ENCODE data around the gene GNL2. TPM values are rescaled to one million over a fixed set of nuclear protein-coding genes. Genes with fewer than 3 reads are reported as not detected.

Gene GNL2
- total RNA-seq, 1 donor from 2014 or later, result 17.0 TPM

DNA sequence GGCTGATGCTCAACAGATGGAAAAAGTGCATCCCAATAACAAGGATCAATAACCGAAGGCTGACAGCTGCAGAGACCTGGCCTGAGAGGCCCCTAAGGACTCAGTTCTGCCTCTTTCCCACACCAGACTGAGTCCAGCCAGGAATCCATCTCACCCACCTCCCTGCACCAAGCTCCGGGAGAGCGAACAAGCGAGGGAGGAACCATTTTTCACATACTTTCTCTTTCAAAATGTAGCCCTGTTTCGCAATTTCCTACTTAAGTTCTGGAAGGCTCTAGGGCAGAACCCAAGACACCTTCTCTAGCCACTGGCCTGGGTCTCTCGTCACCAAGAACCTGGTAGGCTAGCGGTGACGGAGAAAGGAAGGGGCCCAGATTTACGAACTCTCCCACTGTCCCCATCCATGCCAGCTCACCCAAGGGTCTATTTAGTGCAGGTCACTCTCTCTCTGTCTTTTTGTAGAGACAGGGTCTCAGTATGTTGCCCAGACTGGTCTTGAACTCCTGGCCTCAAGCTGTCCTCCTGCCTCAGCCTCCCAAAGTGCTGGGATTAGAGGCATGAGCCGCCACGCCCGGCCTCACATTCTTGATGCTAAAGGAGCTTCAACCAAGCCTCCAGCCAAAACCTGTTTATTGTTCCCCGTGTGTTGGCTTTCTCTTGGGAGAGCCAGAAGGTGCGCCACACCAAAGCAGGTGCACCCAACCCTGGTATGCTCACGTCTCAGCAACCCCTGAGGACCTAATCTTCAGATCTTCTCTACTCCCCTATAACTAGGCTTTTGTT lies 10.9 kb upstream of the GNL2 start:
- Histone ChIP-seq H3K4me3 (no peak overlapping the region), H3K9me3 (no peaks in the 10 kb centered on the region), H3K27ac (no peak overlapping the region), H3K36me3 (no peaks in the 10 kb centered on the region), H3K4me1 (no peaks in the 10 kb centered on the region), H3K27me3 (no peaks in the 10 kb centered on the region)
- no peak for DNase-seq (ENCODE audit: low spot score in 2 of 2)
- TF ChIP-seq, protein P1, sequence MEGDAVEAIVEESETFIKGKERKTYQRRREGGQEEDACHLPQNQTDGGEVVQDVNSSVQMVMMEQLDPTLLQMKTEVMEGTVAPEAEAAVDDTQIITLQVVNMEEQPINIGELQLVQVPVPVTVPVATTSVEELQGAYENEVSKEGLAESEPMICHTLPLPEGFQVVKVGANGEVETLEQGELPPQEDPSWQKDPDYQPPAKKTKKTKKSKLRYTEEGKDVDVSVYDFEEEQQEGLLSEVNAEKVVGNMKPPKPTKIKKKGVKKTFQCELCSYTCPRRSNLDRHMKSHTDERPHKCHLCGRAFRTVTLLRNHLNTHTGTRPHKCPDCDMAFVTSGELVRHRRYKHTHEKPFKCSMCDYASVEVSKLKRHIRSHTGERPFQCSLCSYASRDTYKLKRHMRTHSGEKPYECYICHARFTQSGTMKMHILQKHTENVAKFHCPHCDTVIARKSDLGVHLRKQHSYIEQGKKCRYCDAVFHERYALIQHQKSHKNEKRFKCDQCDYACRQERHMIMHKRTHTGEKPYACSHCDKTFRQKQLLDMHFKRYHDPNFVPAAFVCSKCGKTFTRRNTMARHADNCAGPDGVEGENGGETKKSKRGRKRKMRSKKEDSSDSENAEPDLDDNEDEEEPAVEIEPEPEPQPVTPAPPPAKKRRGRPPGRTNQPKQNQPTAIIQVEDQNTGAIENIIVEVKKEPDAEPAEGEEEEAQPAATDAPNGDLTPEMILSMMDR (IDR thresholded peaks at IDR 0.05), result no peak
- intact Hi-C loops (cut with DNase I), result no loop called here

DNA sequence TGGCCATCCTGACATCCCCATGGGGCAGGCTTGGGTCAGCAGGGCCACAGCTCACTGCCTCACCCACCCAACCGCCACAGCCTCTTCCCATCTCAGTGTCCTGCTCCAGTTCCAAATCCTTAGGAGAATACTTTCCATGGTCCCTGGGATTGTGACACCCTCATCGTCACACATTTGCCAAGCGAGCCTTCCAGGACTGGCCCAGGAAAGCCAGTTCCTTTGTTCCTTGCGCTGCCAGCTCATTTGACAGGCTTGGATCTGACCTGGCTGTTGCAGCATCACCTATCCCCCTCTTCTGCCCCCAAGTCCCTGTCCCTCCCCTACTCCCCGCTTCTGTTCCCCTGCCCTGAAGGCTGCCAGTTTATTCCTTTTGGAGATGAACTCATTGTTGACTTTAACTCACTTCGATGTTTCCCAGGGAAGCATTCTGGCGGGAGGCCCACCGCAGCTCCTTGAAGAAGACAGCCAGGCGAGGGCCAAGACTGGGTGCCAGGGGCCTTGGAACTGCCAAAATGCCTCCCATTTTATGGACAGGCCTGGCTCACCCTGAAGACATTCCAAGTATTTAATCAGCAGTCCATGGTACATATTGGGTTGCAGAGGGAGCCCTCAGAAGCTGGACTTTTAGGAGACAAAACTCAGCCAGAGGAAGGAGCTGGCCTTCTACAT lies 10.2 kb upstream of the GNL2 start:
- Histone ChIP-seq H3K4me3 (no peak overlapping the region), H3K27me3 (no peaks in the 10 kb centered on the region), H3K9me3 (no peaks in the 10 kb centered on the region), H3K36me3 (no peaks in the 10 kb centered on the region), H3K4me1 (no peaks in the 10 kb centered on the region), H3K27ac (no peak overlapping the region)
- DNase-seq (ENCODE audit: low spot score in 2 of 2), result no peak
- TF ChIP-seq, protein P1 (IDR thresholded peaks at IDR 0.05), result no peak
- intact Hi-C loops (cut with DNase I), result no loop called here

DNA sequence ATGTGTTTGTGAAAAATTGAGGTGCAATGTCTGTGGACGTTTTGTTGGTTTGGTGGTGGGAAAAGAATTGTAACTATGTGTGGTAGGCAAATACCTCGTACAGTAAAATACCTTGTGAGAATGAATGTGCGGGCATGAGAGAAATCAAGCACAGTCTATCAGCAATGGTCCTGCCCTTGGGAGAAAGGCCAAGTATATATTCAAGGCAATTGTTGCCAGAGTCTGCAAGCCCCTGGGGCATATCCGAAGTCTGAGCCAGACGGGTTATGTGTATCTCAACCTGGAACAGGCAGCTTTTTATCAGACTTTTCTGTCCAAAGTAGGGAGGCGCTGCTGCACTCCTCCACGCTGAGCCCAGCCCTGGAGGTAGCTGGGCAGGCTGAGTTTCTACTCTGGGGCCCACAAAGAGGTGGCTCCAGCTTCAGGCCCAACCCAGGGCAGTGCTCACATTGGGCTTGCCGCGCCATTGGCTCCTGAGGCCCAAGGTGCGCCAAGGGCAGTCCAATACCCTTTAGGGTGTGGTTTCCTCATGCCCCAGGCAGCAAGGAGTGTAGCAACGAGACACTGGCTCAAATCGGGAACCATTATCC lies 9.4 kb upstream of the GNL2 start:
- no peaks in the 10 kb centered on the region for H3K27me3 ChIP-seq
- no peaks in the 10 kb centered on the region for H3K36me3 ChIP-seq
- H3K4me3 ChIP-seq, result no peak overlapping the region
- TF ChIP-seq, protein P1 (IDR thresholded peaks at IDR 0.05), result no peak
- H3K27ac ChIP-seq, result no peak overlapping the region
- H3K9me3 ChIP-seq, result no peaks in the 10 kb centered on the region
- H3K4me1 ChIP-seq, result no peaks in the 10 kb centered on the region
- DNase-seq (ENCODE audit: low spot score in 2 of 2), result no peak
- intact Hi-C loops (cut with DNase I), result no loop called here

DNA sequence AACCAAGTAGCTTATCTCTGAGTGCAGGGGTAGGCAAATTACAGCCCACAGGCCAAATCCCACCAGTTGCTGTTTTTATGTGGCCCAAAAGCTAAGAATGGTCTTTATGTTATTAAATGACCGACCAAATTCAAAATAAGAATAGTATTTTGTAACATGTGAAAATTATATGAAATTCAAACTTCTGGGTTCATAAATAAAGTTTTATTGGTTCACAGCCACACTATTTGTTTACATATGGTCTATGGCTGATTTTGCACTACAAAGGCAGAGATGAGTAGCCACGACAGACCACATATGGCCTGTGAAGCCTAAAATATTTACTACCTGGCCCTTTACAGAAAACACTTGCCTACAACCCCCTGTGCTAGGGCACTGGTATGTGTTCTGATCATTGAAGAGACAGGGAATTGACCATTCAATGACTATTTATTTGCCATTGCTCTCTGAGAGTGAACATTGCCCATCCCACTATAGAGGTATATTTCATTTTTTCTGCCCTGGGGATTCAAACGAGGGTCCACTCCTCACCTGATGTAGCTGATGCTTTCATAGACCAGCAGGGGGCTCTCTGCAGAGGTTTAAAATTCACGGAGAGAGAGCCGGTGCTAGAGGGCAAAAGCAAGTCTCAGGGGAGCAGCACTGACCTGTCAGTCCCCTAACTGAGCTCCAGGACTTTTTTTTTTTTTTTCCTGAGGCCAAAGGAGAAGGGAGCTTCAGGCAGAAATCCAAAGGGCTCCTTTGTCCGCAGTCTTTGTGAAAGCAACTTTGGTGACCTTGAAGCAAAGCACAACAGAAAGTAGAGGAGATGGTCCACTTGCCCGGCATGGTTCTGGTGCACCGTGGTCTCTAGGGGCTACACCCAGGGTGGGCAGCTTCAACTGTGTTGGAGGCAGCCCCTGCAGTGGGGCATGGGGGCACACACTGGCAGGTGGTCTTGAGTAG lies 7.3 kb upstream of the GNL2 start:
- Histone ChIP-seq H3K27ac (no peak overlapping the region), H3K9me3 (no peaks in the 10 kb centered on the region), H3K4me1 (no peaks in the 10 kb centered on the region), H3K36me3 (no peaks in the 10 kb centered on the region), H3K4me3 (no peak overlapping the region), H3K27me3 (no peaks in the 10 kb centered on the region)
- intact Hi-C loops (cut with DNase I), result no loop called here
- DNase-seq (ENCODE audit: low spot score in 2 of 2), result no peak
- TF ChIP-seq, protein P1 (IDR thresholded peaks at IDR 0.05), result peak; percentile 28 to 51 (median 34)

DNA sequence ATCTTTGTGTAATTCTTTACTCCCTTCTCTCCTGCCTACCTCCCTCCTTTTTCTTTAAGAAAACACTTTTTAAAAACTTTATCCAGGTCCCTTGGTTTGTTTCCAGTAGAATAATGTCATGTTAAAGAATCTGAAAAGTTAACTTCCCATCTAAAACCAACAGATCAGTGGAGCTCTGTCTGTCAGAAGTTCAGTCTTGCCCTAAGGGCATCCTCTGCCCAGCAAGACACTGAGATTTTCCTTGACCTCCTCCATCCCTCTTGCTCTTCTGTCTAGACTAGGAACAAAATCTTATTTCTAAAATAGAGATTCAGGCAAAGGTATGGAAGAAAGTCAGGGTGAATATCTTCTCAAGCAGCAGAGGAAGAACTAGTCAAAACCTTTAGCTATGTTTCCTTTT lies 5.7 kb upstream of the GNL2 start:
- no peak overlapping the region for H3K27ac ChIP-seq
- peaks cover 0 to under 1% of the 10 kb centered on the region in 2 donors for H3K4me1 ChIP-seq
- DNase-seq (ENCODE audit: low spot score in 2 of 2), result no peak
- H3K36me3 ChIP-seq, result no peaks in the 10 kb centered on the region
- TF ChIP-seq, protein P1 (IDR thresholded peaks at IDR 0.05), result no peak
- intact Hi-C loops (cut with DNase I), result no loop called here
- H3K9me3 ChIP-seq, result no peaks in the 10 kb centered on the region
- H3K4me3 ChIP-seq, result no peak overlapping the region
- no peaks in the 10 kb centered on the region for H3K27me3 ChIP-seq
